Common myeloid progenitor, CD34-positive (primary cell): ENCODE data around the gene NPHP3.

Experiments
- CTCF ChIA-PET: fragments of 350-600 bp; sonication (Branson Sonifier 250); formaldehyde crosslinking; loops from one replicate; lab custom pipeline; 2021; ENCODE audit warnings: antibody characterized with exemption; lab: Charles Lee
- POLR2A ChIA-PET: fragments of 350-600 bp; sonication (Branson Sonifier 250); formaldehyde crosslinking; loops from one replicate; lab custom pipeline; 2021; ENCODE audit warnings: antibody characterized with exemption; lab: Charles Lee
- DNase-seq, 3 donors: peaks; one replicate each; pipeline versions ENCODE4 v3.0.0 to v3.0.0-alpha.2; 2013
- H3K27ac ChIP-seq, 2 experiments: 1 replicate in 1 of 2; 2 replicates in 1 of 2; pipeline ENCODE4 v1.7.0; 2013; ENCODE audit warnings: inconsistent platforms in 2 of 2, low read length in 2 of 2, mild to moderate bottlenecking in 2 of 2, low read depth in 1 of 2, moderate library complexity in 1 of 2; ENCODE audit not compliant: severe bottlenecking in 2 of 2, insufficient read depth in 1 of 2, poor library complexity in 1 of 2
- H3K27me3 ChIP-seq, 5 experiments: replicated peaks in 2 of 5; 1 replicate in 3 of 5; 2 replicates in 2 of 5; pipeline versions ENCODE4 v1.6.1 to v1.7.0; 2013; ENCODE audit warnings: low read length in 4 of 5, mild to moderate bottlenecking in 2 of 5, moderate library complexity in 2 of 5, inconsistent platforms in 1 of 5; ENCODE audit not compliant: insufficient read depth in 5 of 5, control insufficient read depth in 4 of 5
- H3K36me3 ChIP-seq, 4 experiments: 1 replicate in 2 of 4; 2 replicates in 2 of 4; pipeline versions ENCODE4 v1.6.1 to v1.7.0; 2013; ENCODE audit warnings: low read length in 3 of 4, control low read depth in 1 of 4, mild to moderate bottlenecking in 1 of 4; ENCODE audit not compliant: control insufficient read depth in 4 of 4, insufficient read depth in 4 of 4
- H3K4me1 ChIP-seq, 4 experiments: 1 replicate in 3 of 4; 2 replicates in 1 of 4; pipeline versions ENCODE4 v1.6.1 to v1.7.1; 2013; ENCODE audit warnings: low read length in 3 of 4, mild to moderate bottlenecking in 3 of 4, control low read depth in 1 of 4, inconsistent platforms in 1 of 4, moderate library complexity in 1 of 4; ENCODE audit not compliant: control insufficient read depth in 4 of 4, insufficient read depth in 4 of 4; ENCODE audit errors: control extremely low read depth in 1 of 4
- H3K4me3 ChIP-seq, 7 experiments: 1 replicate in 4 of 7; 2 replicates in 3 of 7; pipeline versions ENCODE4 v1.5.1 to v1.7.0; 2013; ENCODE audit warnings: mild to moderate bottlenecking in 7 of 7, low read length in 6 of 7, moderate library complexity in 6 of 7, inconsistent platforms in 2 of 7, low read depth in 2 of 7, control low read depth in 1 of 7; ENCODE audit not compliant: insufficient read depth in 4 of 7, control insufficient read depth in 1 of 7; ENCODE audit errors: extremely low read depth in 1 of 7
- H3K9me3 ChIP-seq, 5 experiments: 1 replicate in 4 of 5; 2 replicates in 1 of 5; pipeline versions ENCODE4 v1.6.1 to v1.7.1; 2013; ENCODE audit warnings: low read length in 4 of 5, mild to moderate bottlenecking in 2 of 5, inconsistent platforms in 1 of 5, low read depth in 1 of 5, moderate library complexity in 1 of 5; ENCODE audit not compliant: control insufficient read depth in 4 of 5, insufficient read depth in 2 of 5; ENCODE audit errors: control extremely low read depth in 1 of 5
- WGBS: methylation state at CpG from one replicate; pipeline ENCODE4 v1.1.5; 2013; ENCODE audit not compliant: insufficient coverage; 5-methylcytosine and 5-hydroxymethylcytosine counted together

NPHP3 gene

DNA sequence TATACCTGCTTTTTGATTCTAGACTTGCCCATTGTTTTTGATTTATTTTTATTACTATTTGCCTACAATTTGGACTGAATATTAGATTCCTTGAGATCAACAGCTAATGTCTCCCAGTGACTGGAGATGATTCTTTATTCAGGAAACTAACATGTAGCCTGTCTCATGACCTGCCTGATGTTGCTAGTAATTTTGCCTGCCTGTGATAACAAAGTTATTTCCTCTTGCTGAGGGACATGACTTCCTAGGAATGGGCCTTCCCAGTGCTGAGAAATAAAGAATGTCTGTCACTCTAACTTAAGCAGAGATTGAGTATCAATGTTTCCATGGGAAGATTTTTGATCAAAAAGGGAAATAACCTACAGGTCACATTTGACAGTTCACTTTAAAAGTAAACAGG is 13.4 kb upstream of the NPHP3 start:
- DNase-seq: no peak
- H3K9me3 ChIP-seq: no peaks in the 10 kb centered on the region
- ChIA-PET POLR2A (no interaction called here), CTCF (no interaction called here)
- H3K4me3 ChIP-seq: no peak overlapping the region
- no peak overlapping the region for H3K27ac ChIP-seq
- no peaks in the 10 kb centered on the region for H3K4me1 ChIP-seq
- no peaks in the 10 kb centered on the region for H3K36me3 ChIP-seq
- H3K27me3 ChIP-seq: peaks cover 0 to 2% (median 0%) of the 10 kb centered on the region in 5 experiments

- no peaks in the 10 kb centered on the region for H3K9me3 ChIP-seq
- peak; percentile 49 to 66 (median 52) for DNase-seq
- peaks cover 0 to 2% (median 0%) of the 10 kb centered on the region in 5 experiments for H3K27me3 ChIP-seq
- H3K36me3 ChIP-seq: no peaks in the 10 kb centered on the region
- H3K4me1 ChIP-seq: no peaks in the 10 kb centered on the region
- no peak overlapping the region for H3K27ac ChIP-seq
- WGBS: 51% methylated on average over 2 of the region's 2 CpGs
- ChIA-PET CTCF (interaction anchor here (0.7 to 2.8 kb wide), 25 partner anchors 16 to 1087 kb away, joined by 3 to 35 read pairs (median 4); no protein-coding TSS in a partner anchor), POLR2A (no interaction called here)
- H3K4me3 ChIP-seq: no peak overlapping the region
These were observed 8.8 kb upstream of the NPHP3 start for GRCh38 chr3:132730891-132731580.

DNA sequence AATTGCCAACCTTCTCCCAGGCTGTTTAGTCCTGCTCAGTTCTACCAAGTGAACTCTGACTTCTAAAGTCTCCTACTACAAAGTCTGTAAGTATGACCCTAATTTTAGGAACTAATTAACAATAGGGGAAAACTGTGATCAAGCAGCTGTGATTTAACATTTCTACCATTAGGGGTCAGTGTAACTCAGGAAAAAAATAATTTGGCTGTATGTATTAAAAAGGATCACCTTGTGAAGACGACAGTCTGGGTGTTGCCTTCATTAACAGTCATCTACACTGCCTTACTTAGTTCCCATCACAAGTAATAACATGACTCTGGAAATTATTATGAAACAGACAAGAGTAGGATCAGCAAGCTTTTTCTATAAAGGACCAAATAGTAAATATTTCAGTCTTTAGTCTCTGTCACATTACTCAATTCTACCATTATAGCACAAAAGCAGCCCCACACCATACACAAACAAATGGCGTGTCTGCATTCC is 4.2 kb upstream of the NPHP3 start:
- Histone ChIP-seq H3K4me3 (no peak overlapping the region), H3K27ac (no peak overlapping the region), H3K36me3 (no peaks in the 10 kb centered on the region), H3K9me3 (no peaks in the 10 kb centered on the region), H3K27me3 (peaks cover 0 to 1% (median 0%) of the 10 kb centered on the region in 5 experiments), H3K4me1 (peaks cover 3 to 13% (median 7%) of the 10 kb centered on the region in 4 experiments)
- peak; percentile 62 to 78 (median 73) for DNase-seq
- no CpG with 5 or more reads among the region's 2 CpGs for WGBS
- POLR2A ChIA-PET: interaction anchor here (0.6 kb wide), 1 partner anchor 903 kb away, joined by 4 read pairs; no protein-coding TSS in a partner anchor
- CTCF ChIA-PET: interaction anchor here (0.6 to 4.8 kb wide), 24 partner anchors 10 to 1776 kb away, joined by 3 to 55 read pairs (median 4); no protein-coding TSS in a partner anchor

DNA sequence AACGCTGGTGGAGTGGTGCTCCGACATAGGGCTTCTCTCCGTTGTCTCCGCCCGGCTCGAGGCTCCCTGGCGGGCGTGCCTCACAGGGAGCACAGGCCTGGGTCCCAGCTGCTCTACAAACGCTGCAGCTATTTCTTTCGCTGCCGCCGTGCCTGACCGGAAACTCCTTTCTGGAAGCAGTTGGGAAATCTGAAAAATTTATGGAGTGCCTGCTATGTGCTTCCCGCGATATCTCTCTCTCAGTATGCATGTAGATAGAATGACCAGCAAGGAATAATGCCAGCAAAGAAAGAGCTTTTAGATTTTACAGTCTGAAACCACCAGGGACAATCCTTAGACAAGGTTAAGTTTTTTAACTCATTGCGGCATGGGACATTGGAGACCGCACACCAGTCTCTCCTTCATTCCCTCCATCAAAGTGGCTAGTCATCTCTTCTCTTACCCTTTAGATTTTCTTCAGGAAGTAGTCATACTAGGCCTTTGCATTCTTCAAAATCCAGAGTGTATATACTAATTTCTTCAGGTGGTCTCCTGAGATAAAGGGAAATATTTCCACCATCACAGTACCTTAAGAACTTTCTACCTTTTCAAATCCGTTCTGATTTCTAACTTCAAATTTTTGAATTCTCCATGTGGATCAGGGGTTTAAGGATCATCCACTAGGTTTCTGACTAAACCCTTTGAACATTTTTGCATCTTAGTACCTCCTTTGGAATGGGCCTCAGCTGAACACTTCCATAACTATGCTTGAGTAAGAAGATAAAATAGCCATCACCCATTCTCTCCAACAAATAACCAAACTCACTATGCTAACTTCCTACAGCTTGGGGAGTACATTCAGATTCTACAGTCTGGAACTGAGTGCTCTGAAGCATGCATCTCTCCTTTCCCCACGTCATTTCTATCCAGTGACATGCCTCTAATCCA is 1.1 kb upstream of the NPHP3 start:
- Histone ChIP-seq H3K27ac (peak overlapping the region in 1 of 2 experiments; percentile 66), H3K27me3 (no peaks in the 10 kb centered on the region), H3K9me3 (no peaks in the 10 kb centered on the region), H3K4me3 (peak overlapping the region; percentile 80 to 92 (median 85)), H3K36me3 (peaks cover 3 to 10% (median 5%) of the 10 kb centered on the region in 4 experiments), H3K4me1 (peaks cover 3 to 24% (median 18%) of the 10 kb centered on the region in 4 experiments)
- DNase-seq: peak in 2 of 3 donors; percentile 50 to 55
- ChIA-PET POLR2A (interaction anchor here (0.6 kb wide), 1 partner anchor 1025 kb away, joined by 3 read pairs; no protein-coding TSS in a partner anchor), CTCF (interaction anchor here (0.6 to 1.7 kb wide), 6 partner anchors 10 to 858 kb away, joined by 3 to 7 read pairs (median 3); no protein-coding TSS in a partner anchor)
- 16% methylated on average over 12 of the region's 19 CpGs for WGBS

DNA sequence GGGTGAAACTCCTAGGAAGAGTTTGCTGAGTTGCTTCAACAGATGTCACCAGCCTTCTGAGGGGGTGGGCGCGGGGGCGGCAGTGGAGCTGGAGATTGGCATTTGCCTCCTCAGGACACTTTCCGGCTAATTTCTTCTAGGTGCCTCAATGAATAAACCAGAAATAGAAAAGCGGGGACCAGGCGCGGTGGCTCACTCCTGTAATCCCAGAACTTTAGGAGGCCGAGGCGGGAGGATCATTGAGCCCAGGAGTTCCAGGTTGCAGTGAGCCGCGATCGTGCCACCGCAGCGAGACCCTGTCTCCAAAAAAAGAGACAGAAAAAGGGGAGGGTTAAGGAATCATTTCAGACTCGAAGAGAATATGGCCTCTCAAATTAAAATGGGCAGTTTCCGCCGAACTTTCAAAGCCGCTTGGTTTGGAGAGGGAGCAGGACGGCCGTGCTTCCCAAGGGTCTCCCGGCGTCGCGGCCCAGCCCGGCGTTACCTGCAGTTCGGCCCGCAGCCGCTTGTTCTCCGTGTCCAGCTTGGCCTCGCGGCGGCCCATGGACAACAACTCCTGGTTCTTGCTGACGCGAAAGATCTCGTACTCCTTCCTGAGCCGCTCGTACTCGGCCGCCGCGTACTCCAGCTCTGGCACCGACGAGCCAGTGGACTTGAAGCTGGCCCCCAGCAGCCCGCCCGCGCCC is 587 bp downstream of the NPHP3 start:
- Histone ChIP-seq H3K27me3 (no peaks in the 10 kb centered on the region), H3K9me3 (no peaks in the 10 kb centered on the region), H3K4me3 (peak overlapping the region; percentile 75 to 94 (median 88)), H3K27ac (peak overlapping the region; percentile 50 to 86), H3K36me3 (peaks cover 6 to 17% (median 8%) of the 10 kb centered on the region in 4 experiments), H3K4me1 (peaks cover 3 to 24% (median 18%) of the 10 kb centered on the region in 4 experiments)
- WGBS: 4% methylated on average over 45 of the region's 47 CpGs
- ChIA-PET CTCF (no interaction called here), POLR2A (no interaction called here)
- peak in 1 of 3 donors; percentile 34 for DNase-seq

- CTCF ChIA-PET: no interaction called here
- peak overlapping the region in 2 of 7 experiments; percentile 1 to 33 for H3K4me3 ChIP-seq
- H3K36me3 ChIP-seq: peaks cover 6 to 25% (median 13%) of the 10 kb centered on the region in 4 experiments
- no peaks in the 10 kb centered on the region for H3K9me3 ChIP-seq
- H3K4me1 ChIP-seq: peaks cover 3 to 24% (median 18%) of the 10 kb centered on the region in 4 experiments
- H3K27ac ChIP-seq: no peak overlapping the region
- POLR2A ChIA-PET: no interaction called here
- no peak for DNase-seq
- no peaks in the 10 kb centered on the region for H3K27me3 ChIP-seq
- WGBS: 100% methylated on average over 2 of the region's 6 CpGs
These were observed 2.0 kb downstream of the NPHP3 start for GRCh38 chr3:132720228-132720627.
